GM12878 (cell line): ENCODE data around the gene SMAGP. TPM values are rescaled to one million over a fixed set of nuclear protein-coding genes. Genes with fewer than 3 reads are reported as not detected.

Experiments
- BMI1 ChIP-seq: fragments of 450-650 bp; IDR thresholded peaks from 2 replicates; pipeline ENCODE4 v1.6.1; 2016; ENCODE audit warnings: mild to moderate bottlenecking, moderate library complexity, borderline replicate concordance
- ETV6 ChIP-seq, 2 experiments: fragments of 450-650 bp in 1 of 2; IDR thresholded peaks in 1 of 2; conservative IDR thresholded peaks in 1 of 2; 2 replicates each; pipeline ENCODE4 v1.6.1; 2014; ENCODE audit warnings: antibody characterized with exemption in 1 of 2, borderline replicate concordance in 1 of 2, low read depth in 1 of 2, mild to moderate bottlenecking in 1 of 2, moderate library complexity in 1 of 2
- GATAD2B ChIP-seq: fragments of 450-650 bp; conservative IDR thresholded peaks from 2 replicates; pipeline ENCODE4 v1.6.1; 2017; ENCODE audit warnings: low read depth, mild to moderate bottlenecking, moderate library complexity
- HCFC1 ChIP-seq: fragments of 150-350 bp; IDR thresholded peaks from 2 replicates; pipeline ENCODE4 v1.6.1; 2014; ENCODE audit warnings: low read length
- IKZF2 ChIP-seq, 2 experiments: fragments of 450-650 bp; IDR thresholded peaks; 2 replicates each; pipeline ENCODE4 v1.6.1; 2017; ENCODE audit warnings: mild to moderate bottlenecking in 2 of 2, moderate library complexity in 2 of 2
- KAT2A ChIP-seq: conservative IDR thresholded peaks from 2 replicates; pipeline ENCODE4 v1.6.1; 2011; ENCODE audit warnings: low read depth, low read length; ENCODE audit not compliant: control insufficient read depth
- MTA2 ChIP-seq: fragments of 450-650 bp; IDR thresholded peaks from 2 replicates; pipeline ENCODE4 v1.6.1; 2016; ENCODE audit warnings: low read depth, mild to moderate bottlenecking, moderate library complexity
- MYB ChIP-seq: fragments of 150-350 bp; IDR thresholded peaks from 2 replicates; pipeline ENCODE4 v1.6.1; 2014; ENCODE audit warnings: mild to moderate bottlenecking, low read depth, low read length, borderline replicate concordance
- NBN ChIP-seq: fragments of 450-650 bp; IDR thresholded peaks from 2 replicates; pipeline ENCODE4 v1.6.1; 2016
- NFXL1 ChIP-seq: fragments of 450-650 bp; IDR thresholded peaks from 2 replicates; pipeline ENCODE4 v1.6.1; 2017; ENCODE audit warnings: antibody characterized with exemption, mild to moderate bottlenecking, borderline replicate concordance
- NFYA ChIP-seq: IDR thresholded peaks from 2 replicates; pipeline ENCODE4 v1.6.1; 2011; ENCODE audit warnings: low read depth, mild to moderate bottlenecking, low read length, improper control_type of control experiment, borderline replicate concordance
- RELA ChIP-seq: fragments of 450-650 bp; IDR thresholded peaks from 2 replicates; pipeline ENCODE4 v1.8.0; 2014; ENCODE audit warnings: borderline replicate concordance; ENCODE audit not compliant: partially characterized antibody
- RUNX3 ChIP-seq: IDR thresholded peaks from 2 replicates; pipeline ENCODE4 v1.6.1; 2012; ENCODE audit warnings: low read length, inconsistent platforms
- SMAD5 ChIP-seq: IDR thresholded peaks from 2 replicates; pipeline ENCODE4 v1.6.1; 2016; ENCODE audit warnings: antibody characterized with exemption, low read depth
- SP1 ChIP-seq: IDR thresholded peaks from one replicate; pipeline ENCODE4 v1.6.1; 2011; ENCODE audit warnings: low read depth, low read length
- SUZ12 ChIP-seq: fragments of 200-600 bp; sonication (generic); IDR thresholded peaks from one replicate; pipeline ENCODE4 v1.6.1; 2018; ENCODE audit warnings: antibody characterized with exemption, mild to moderate bottlenecking; ENCODE audit not compliant: unreplicated experiment
- ZNF384 ChIP-seq: IDR thresholded peaks from 2 replicates; pipeline ENCODE4 v1.6.1; 2012; ENCODE audit warnings: low read depth, mild to moderate bottlenecking, low read length, improper control_type of control experiment, borderline replicate concordance
- polyA plus RNA-seq, 11 experiments: library from polyadenylated mRNA; depleted of rRNA in 4 of 11; unstranded in 6 of 11; stranded (reverse) in 5 of 11; fragments of >200 nt; fragmentation: Nextera tagmentation in 4 of 11; fragmentation: Illumina TruSeq in 1 of 11; extraction: Ambion mirVana in 4 of 11; extraction: Trizol in 1 of 11; gene quantifications; 1 replicate in 1 of 11; 2 replicates in 10 of 11; pipeline versions ENCODE4 v1.2.1 to v1.2.3, GENCODE V29; 2011 to 2016; ENCODE audit warnings: inconsistent platforms in 2 of 11, missing spikeins in 2 of 11, low read depth in 1 of 11
- total RNA-seq, 4 experiments: library from RNA; depleted of rRNA in 3 of 4; stranded (reverse); fragments of >200 nt in 3 of 4; fragmentation: Illumina TruSeq in 1 of 4; extraction: Trizol in 1 of 4; gene quantifications; 2 replicates each; pipeline versions ENCODE4 v1.2.1 to v1.2.3, GENCODE V29; 2013 to 2021
- TF ChIP-seq, protein P1 (sequence below): fragments of 450-650 bp; IDR thresholded peaks from 2 replicates; pipeline ENCODE4 v1.6.1; 2017; ENCODE audit warnings: mild to moderate bottlenecking, low read depth, inconsistent platforms; ENCODE audit not compliant: poor library complexity, severe bottlenecking
- TF ChIP-seq, protein P2 (sequence below): fragments of 450-650 bp; formaldehyde crosslinking; IDR thresholded peaks from 2 replicates; pipeline ENCODE4 v1.4.0; 2020; ENCODE audit warnings: mild to moderate bottlenecking, moderate library complexity
- TF ChIP-seq, protein P3 (sequence below): IDR thresholded peaks from 2 replicates; pipeline ENCODE4 v1.6.1; 2012; ENCODE audit warnings: low read depth, low read length, improper control_type of control experiment
- TF ChIP-seq, protein P4 (sequence below): fragments of 150-350 bp; IDR thresholded peaks from 2 replicates; pipeline ENCODE4 v1.6.1; 2014; ENCODE audit warnings: mild to moderate bottlenecking, low read depth, low read length

The SMAGP gene
- total and polyA plus RNA-seq, 10 of the 15 experiments (the other 5 are each of a cell fraction or from before 2014, with no cell fraction given), result 0.42 to 7.1 (median 3.9) TPM

DNA sequence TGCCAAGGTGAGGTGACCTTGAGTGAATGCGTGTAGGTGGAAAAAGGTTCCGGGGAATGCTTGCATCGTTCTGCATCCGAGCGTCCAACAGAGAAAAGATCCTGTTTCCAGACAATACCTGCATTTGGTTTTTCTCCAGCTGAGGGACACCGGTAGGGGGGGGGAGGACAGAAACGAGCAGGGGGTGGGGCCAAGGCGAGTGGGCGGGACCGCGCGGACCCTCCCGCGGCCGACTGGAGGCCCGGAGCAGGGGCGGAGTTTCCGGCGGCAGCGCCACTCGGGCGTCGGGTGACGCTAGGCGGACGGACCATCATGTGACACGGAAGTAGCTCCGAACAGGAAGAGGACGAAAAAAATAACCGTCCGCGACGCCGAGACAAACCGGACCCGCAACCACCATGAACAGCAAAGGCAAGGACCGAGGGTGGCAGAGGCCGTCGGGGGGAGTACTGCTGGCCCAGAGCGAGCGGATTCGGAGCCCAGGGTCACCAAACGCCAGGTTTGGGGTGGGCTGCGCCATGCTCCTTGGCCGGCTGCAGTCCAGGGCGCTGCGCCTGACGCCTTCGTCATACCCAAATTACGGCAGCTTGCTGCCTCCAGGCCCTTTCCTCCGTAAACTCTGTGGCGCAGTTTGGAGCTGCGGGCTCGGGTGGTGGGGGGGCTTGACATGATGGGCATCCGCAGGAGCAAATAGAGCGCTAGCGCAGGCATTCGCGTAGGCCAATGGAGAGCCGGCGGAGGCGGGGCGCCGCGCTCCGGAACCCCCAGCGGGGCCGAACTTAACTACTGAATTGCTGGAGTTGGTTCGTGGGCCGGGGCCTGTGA lies 31.5 kb downstream of the SMAGP start, which contains the start of gene DAZAP2 (continued):
- TF ChIP-seq, protein P1, sequence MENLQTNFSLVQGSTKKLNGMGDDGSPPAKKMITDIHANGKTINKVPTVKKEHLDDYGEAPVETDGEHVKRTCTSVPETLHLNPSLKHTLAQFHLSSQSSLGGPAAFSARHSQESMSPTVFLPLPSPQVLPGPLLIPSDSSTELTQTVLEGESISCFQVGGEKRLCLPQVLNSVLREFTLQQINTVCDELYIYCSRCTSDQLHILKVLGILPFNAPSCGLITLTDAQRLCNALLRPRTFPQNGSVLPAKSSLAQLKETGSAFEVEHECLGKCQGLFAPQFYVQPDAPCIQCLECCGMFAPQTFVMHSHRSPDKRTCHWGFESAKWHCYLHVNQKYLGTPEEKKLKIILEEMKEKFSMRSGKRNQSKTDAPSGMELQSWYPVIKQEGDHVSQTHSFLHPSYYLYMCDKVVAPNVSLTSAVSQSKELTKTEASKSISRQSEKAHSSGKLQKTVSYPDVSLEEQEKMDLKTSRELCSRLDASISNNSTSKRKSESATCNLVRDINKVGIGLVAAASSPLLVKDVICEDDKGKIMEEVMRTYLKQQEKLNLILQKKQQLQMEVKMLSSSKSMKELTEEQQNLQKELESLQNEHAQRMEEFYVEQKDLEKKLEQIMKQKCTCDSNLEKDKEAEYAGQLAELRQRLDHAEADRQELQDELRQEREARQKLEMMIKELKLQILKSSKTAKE, result peak; percentile 12
- TF ChIP-seq SUZ12, result no peak
- TF ChIP-seq NFYA, result peak; percentile 89; the same call in 1 of the 2 replicates
- no peak for TF ChIP-seq MTA2
- TF ChIP-seq HCFC1, result peak; percentile 40
- TF ChIP-seq NBN, result peak; percentile 90
- TF ChIP-seq, protein P2, sequence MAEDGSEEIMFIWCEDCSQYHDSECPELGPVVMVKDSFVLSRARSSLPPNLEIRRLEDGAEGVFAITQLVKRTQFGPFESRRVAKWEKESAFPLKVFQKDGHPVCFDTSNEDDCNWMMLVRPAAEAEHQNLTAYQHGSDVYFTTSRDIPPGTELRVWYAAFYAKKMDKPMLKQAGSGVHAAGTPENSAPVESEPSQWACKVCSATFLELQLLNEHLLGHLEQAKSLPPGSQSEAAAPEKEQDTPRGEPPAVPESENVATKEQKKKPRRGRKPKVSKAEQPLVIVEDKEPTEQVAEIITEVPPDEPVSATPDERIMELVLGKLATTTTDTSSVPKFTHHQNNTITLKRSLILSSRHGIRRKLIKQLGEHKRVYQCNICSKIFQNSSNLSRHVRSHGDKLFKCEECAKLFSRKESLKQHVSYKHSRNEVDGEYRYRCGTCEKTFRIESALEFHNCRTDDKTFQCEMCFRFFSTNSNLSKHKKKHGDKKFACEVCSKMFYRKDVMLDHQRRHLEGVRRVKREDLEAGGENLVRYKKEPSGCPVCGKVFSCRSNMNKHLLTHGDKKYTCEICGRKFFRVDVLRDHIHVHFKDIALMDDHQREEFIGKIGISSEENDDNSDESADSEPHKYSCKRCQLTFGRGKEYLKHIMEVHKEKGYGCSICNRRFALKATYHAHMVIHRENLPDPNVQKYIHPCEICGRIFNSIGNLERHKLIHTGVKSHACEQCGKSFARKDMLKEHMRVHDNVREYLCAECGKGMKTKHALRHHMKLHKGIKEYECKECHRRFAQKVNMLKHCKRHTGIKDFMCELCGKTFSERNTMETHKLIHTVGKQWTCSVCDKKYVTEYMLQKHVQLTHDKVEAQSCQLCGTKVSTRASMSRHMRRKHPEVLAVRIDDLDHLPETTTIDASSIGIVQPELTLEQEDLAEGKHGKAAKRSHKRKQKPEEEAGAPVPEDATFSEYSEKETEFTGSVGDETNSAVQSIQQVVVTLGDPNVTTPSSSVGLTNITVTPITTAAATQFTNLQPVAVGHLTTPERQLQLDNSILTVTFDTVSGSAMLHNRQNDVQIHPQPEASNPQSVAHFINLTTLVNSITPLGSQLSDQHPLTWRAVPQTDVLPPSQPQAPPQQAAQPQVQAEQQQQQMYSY (CRISPR knock-in tag), result no peak
- TF ChIP-seq SP1, result peak; percentile 96
- TF ChIP-seq KAT2A, result no peak
- TF ChIP-seq SMAD5, result peak; percentile 78; the same call in 1 of the 2 replicates
- TF ChIP-seq, protein P3, sequence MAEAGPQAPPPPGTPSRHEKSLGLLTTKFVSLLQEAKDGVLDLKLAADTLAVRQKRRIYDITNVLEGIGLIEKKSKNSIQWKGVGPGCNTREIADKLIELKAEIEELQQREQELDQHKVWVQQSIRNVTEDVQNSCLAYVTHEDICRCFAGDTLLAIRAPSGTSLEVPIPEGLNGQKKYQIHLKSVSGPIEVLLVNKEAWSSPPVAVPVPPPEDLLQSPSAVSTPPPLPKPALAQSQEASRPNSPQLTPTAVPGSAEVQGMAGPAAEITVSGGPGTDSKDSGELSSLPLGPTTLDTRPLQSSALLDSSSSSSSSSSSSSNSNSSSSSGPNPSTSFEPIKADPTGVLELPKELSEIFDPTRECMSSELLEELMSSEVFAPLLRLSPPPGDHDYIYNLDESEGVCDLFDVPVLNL, result no peak
- no peak; a peak in 1 of 4 replicates for TF ChIP-seq IKZF2 (IDR thresholded peaks at IDR 0.05)
- TF ChIP-seq RELA, result peak; percentile 59
- TF ChIP-seq ZNF384, result 0 out of 2 replicates have a peak, but pooled peaks have one; percentile 35
- no peak for TF ChIP-seq BMI1
- peak; percentile 97 for TF ChIP-seq GATAD2B
- no peak; a peak in 1 of 4 replicates for TF ChIP-seq ETV6 (conservative IDR thresholded peaks at IDR 0.05 in 1 of 2, IDR thresholded peaks at IDR 0.05 in 1 of 2; ENCODE audit: borderline replicate concordance in 1 of 2, low read depth in 1 of 2)
- TF ChIP-seq RUNX3, result no peak
- TF ChIP-seq, protein P4, sequence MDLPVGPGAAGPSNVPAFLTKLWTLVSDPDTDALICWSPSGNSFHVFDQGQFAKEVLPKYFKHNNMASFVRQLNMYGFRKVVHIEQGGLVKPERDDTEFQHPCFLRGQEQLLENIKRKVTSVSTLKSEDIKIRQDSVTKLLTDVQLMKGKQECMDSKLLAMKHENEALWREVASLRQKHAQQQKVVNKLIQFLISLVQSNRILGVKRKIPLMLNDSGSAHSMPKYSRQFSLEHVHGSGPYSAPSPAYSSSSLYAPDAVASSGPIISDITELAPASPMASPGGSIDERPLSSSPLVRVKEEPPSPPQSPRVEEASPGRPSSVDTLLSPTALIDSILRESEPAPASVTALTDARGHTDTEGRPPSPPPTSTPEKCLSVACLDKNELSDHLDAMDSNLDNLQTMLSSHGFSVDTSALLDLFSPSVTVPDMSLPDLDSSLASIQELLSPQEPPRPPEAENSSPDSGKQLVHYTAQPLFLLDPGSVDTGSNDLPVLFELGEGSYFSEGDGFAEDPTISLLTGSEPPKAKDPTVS, result no peak
- TF ChIP-seq MYB, result 0 out of 2 replicates have a peak, but pooled peaks have one; percentile 42
- TF ChIP-seq NFXL1, result no peak
